Astrocyte of the spinal cord (primary cell): Measurements from ENCODE around the gene PAK1.

Experiments
- DNase-seq: peaks from one replicate; pipeline ENCODE4 v3.0.0; 2011; ENCODE audit warnings: low read depth, low spot score
- H3K4me3 ChIP-seq: 2 replicates; pipeline ENCODE4 v1.5.1; 2011; ENCODE audit warnings: low read depth, mild to moderate bottlenecking, low read length, moderate library complexity
- in situ Hi-C: cut with HindIII; loops from 2 replicates; pipeline ENCODE4 v1.10.0; 2017; ENCODE audit warnings: low sequenced_read_pairs
- TF ChIP-seq, protein P1 (sequence below): IDR thresholded peaks from 2 replicates; pipeline ENCODE4 v1.5.1; 2012; ENCODE audit warnings: low read depth, mild to moderate bottlenecking, low read length, inconsistent platforms

PAK1 gene

DNA sequence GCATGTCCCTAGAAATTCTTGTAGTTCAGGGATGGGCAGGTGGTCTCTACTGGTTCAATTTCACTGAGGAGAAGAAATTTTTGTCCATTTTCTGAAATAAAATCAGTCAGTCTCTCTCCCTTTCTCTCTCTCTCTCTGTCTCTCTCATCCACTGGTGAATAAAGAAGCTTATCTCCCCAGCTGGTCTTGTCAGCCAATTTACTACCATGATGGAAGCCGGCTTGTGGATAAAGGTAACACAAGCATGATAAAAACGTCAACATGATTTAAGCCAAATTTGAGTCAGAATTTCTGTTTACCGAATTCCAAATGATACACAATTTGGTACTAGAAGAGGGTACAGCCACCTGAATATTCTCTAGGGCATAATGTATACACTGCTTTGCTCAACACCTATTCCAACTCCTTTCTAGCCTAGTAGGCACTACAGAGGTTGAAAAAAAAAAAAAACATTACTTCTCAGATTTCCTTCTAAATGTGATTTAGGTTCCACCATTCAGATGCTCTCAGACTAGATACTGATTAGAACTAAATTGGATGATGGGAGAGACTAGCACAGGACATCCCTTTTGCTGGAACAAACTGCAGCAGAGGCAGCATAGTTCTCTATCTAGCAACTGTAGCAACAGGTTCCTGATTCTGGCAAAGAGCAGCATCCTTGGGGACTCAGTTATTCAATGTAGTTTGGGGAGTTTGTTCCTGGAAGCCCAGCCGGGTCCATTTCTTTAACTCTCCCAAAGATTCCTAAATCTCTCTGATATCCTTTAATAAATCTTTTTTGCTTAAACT, 18.8 kb downstream of the PAK1 start:
- no peak overlapping the region for H3K4me3 ChIP-seq
- TF ChIP-seq, protein P1, sequence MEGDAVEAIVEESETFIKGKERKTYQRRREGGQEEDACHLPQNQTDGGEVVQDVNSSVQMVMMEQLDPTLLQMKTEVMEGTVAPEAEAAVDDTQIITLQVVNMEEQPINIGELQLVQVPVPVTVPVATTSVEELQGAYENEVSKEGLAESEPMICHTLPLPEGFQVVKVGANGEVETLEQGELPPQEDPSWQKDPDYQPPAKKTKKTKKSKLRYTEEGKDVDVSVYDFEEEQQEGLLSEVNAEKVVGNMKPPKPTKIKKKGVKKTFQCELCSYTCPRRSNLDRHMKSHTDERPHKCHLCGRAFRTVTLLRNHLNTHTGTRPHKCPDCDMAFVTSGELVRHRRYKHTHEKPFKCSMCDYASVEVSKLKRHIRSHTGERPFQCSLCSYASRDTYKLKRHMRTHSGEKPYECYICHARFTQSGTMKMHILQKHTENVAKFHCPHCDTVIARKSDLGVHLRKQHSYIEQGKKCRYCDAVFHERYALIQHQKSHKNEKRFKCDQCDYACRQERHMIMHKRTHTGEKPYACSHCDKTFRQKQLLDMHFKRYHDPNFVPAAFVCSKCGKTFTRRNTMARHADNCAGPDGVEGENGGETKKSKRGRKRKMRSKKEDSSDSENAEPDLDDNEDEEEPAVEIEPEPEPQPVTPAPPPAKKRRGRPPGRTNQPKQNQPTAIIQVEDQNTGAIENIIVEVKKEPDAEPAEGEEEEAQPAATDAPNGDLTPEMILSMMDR: no peak
- no peak for DNase-seq
- in situ Hi-C loops: no loop called here

DNA sequence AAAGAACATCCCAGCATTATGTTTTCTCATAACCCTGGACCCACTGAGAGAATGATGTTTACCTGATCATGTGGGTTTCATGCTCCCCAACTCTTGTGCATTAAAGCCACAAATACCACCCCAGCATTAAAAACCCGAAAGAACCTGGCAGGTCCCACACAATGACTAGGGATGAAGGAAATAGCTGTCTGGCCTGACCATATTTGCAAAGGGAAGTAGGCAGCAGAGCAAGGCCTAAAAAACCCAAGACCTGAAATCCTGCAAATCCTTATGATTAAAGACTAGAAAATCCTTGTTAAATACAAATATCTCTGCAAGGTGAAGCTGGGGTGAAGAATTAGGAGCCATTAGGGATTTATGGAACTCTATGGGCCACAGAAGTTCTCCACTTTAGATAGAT, 23.7 kb downstream of the PAK1 start:
- no peak overlapping the region for H3K4me3 ChIP-seq
- TF ChIP-seq, protein P1: no peak
- in situ Hi-C loops: no loop called here
- DNase-seq: no peak

DNA sequence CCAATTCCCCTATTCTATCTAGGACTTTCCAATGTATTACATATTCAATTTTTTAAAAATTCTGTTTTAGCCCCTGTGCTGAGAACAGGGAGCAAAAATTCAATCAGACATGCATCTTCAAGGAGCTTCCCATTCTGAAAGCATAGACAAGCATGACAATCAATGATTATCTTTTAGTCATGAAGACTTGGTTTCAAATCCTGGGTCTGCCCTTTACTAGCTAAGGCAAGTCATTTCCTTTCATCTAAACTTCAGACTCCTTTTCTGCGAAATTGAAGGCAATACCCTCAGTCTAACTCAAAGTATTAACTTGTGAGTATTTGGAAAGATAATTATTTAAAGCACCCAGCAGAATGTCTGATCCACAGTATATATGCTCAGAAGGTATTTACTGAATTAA, 24.1 kb downstream of the PAK1 start:
- H3K4me3 ChIP-seq: no peak overlapping the region
- in situ Hi-C loops: no loop called here
- DNase-seq: no peak
- TF ChIP-seq, protein P1: no peak

DNA sequence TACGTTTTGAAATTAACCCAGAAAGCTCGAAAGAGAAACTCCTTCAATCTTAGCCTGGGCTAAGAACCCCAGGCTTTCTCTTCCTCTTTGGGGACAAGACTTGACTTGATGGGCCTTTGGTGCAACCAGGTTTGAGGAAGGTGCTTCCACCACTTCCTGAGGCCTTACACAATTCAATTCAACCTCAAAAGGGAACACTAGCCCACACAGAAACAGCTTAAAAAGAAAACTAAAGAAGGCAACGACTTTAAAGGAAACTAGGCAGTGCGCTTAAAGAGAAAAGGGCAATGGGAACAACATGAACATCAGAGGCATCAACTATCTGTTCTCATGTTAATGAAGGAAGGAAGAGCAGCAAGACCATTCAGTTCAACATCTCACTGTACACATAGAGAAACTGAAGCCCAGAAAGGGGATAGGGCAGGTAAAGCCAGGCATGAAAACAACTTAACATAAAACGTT, 24.8 kb downstream of the PAK1 start:
- no peak overlapping the region for H3K4me3 ChIP-seq
- DNase-seq: no peak
- in situ Hi-C loops: no loop called here

DNA sequence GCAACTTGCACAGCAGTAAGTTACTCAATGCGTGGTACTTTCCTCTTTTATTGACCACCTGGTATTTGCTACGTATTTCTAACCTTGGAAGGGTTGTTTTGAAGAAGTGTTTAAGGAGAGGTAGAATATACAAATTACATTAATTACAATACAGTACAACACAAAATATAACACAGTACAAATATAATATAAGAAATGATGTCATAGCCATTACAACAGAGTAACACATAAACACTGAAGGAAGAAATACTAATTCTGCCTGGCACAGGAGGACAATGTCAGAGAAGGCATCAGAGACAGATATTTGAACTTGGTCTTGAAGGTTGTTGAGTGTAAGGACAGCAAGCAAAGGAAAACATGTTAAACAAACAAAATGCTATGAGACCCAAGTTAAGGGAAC, 25.6 kb downstream of the PAK1 start:
- in situ Hi-C loops: no loop called here
- DNase-seq: no peak
- TF ChIP-seq, protein P1: no peak
- no peak overlapping the region for H3K4me3 ChIP-seq

More for the DNA sequence above, 24.8 kb downstream of the PAK1 start:
- TF ChIP-seq, protein P1: no peak

DNA sequence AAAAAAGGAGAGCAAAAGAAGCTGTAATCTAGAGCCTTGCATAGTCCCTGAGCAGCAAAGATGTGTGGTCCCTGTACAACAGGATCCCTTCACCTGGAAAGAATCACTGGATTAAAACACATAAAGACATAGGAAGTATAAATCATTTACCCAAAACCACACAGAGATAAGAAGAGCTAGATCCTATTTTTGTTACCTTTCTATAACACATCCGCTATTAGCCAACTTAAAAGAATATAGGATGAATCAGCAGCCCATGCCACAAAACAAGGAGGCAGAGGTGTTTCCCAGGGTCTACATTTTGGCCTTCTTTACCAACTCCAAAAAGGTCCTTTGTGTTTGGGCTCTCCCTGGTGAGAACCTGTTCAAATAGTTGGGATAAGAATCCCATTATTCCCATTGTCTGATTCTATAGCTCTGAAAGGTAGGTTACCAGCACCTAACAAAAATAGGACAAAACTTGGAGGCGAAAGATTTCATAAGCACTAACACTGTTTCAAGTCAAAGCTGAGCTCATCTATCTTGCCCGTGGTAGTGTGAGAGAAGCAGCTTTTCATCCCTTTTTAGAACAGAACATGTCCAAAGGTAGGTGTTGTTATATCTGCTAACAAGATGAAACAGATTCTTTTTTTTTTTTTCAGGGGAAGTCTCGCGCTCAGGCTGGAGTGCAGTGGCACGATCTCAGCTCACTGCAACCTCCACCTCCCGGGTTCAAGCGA, 26.8 kb downstream of the PAK1 start:
- in situ Hi-C loops: no loop called here
- DNase-seq: no peak
- no peak overlapping the region for H3K4me3 ChIP-seq
- TF ChIP-seq, protein P1: no peak
